K562 (cell line): ENCODE results near the gene RIMKLB.
"Not testable (repeated sequence)": the region's sequence is repeated elsewhere in the genome, so short reads cannot be mapped to it uniquely, and the experiment has no call there.

ENCODE experiments used
- KAT7 ChIP-seq: sonication (generic); formaldehyde crosslinking; IDR thresholded peaks from 2 replicates; pipeline ENCODE4 v1.8.0; 2022; ENCODE audit warnings: missing genetic modification reagents, mild to moderate bottlenecking, borderline replicate concordance
- LCOR ChIP-seq: sonication (generic); formaldehyde crosslinking; IDR thresholded peaks from 2 replicates; pipeline ENCODE4 v1.8.0; 2022; ENCODE audit warnings: mild to moderate bottlenecking, missing genetic modification reagents
- NFIC ChIP-seq: fragments of 450-650 bp; IDR thresholded peaks from 2 replicates; pipeline ENCODE4 v1.6.1; 2017; ENCODE audit warnings: mild to moderate bottlenecking, inconsistent platforms
- ZBTB7A ChIP-seq: IDR thresholded peaks from 2 replicates; pipeline ENCODE4 v1.6.1; 2011; ENCODE audit warnings: low read depth, mild to moderate bottlenecking, low read length, moderate library complexity, borderline replicate concordance; ENCODE audit not compliant: control insufficient read depth
- ZNF444 ChIP-seq: fragments of 250-450 bp; sonication (Bioruptor Pico); IDR thresholded peaks from 2 replicates; pipeline ENCODE4 v1.4.0; 2020; ENCODE audit warnings: mild to moderate bottlenecking, moderate library complexity
- ZNF707 ChIP-seq: fragments of 250-450 bp; sonication (Bioruptor Pico); conservative IDR thresholded peaks from 2 replicates; pipeline ENCODE4 v1.8.0; 2022; ENCODE audit warnings: inconsistent platforms, mild to moderate bottlenecking, moderate library complexity
- TF ChIP-seq, protein P1 (sequence below): fragments of 450-650 bp; formaldehyde crosslinking; IDR thresholded peaks from 2 replicates; pipeline ENCODE4 v1.4.0; 2022; ENCODE audit warnings: mild to moderate bottlenecking, moderate library complexity

DNA sequence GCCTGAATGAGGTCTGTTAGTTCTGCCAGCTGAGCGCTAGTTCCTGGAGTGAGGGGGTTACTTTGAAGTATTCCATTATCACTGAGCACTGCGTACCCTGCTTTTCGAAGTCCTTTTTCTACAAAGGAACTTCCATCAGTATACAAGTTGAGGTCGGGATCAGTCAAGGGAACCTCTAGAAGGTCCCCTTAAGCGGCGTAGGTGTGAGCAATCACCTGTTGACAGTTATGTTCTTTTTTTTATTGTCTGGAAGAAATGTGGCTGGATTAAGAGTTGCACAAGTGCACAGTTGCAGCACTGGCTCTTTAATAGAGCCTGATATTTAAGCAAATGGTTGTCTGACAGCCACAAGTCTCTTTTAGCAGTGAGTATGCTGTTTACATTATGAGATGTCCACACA, 64.9 kb downstream of the RIMKLB start:
- TF ChIP-seq ZNF444 (CRISPR knock-in tag); LCOR; NFIC; ZNF707 (CRISPR knock-in tag); KAT7 (CRISPR knock-in tag); ZBTB7A: not testable (repeated sequence)
- TF ChIP-seq, protein P1, sequence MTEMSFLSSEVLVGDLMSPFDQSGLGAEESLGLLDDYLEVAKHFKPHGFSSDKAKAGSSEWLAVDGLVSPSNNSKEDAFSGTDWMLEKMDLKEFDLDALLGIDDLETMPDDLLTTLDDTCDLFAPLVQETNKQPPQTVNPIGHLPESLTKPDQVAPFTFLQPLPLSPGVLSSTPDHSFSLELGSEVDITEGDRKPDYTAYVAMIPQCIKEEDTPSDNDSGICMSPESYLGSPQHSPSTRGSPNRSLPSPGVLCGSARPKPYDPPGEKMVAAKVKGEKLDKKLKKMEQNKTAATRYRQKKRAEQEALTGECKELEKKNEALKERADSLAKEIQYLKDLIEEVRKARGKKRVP (CRISPR knock-in tag), result not testable (repeated sequence)
